Epithelial cell of umbilical artery (primary cell): ENCODE measurements around the gene DIP2B. TPM values are rescaled to one million over a fixed set of nuclear protein-coding genes. Genes with fewer than 3 reads are reported as not detected.

Experiments used
- total RNA-seq: library from RNA; depleted of rRNA; stranded (reverse); fragments of >200 nt; gene quantifications from 2 replicates; pipeline ENCODE4 v1.2.3, GENCODE V29; 2014

Gene DIP2B, protein sequence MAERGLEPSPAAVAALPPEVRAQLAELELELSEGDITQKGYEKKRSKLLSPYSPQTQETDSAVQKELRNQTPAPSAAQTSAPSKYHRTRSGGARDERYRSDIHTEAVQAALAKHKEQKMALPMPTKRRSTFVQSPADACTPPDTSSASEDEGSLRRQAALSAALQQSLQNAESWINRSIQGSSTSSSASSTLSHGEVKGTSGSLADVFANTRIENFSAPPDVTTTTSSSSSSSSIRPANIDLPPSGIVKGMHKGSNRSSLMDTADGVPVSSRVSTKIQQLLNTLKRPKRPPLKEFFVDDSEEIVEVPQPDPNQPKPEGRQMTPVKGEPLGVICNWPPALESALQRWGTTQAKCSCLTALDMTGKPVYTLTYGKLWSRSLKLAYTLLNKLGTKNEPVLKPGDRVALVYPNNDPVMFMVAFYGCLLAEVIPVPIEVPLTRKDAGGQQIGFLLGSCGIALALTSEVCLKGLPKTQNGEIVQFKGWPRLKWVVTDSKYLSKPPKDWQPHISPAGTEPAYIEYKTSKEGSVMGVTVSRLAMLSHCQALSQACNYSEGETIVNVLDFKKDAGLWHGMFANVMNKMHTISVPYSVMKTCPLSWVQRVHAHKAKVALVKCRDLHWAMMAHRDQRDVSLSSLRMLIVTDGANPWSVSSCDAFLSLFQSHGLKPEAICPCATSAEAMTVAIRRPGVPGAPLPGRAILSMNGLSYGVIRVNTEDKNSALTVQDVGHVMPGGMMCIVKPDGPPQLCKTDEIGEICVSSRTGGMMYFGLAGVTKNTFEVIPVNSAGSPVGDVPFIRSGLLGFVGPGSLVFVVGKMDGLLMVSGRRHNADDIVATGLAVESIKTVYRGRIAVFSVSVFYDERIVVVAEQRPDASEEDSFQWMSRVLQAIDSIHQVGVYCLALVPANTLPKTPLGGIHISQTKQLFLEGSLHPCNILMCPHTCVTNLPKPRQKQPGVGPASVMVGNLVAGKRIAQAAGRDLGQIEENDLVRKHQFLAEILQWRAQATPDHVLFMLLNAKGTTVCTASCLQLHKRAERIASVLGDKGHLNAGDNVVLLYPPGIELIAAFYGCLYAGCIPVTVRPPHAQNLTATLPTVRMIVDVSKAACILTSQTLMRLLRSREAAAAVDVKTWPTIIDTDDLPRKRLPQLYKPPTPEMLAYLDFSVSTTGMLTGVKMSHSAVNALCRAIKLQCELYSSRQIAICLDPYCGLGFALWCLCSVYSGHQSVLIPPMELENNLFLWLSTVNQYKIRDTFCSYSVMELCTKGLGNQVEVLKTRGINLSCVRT (N-terminal part only)
- total RNA-seq: 23.1 and 27.7 TPM in 2 replicates

DNA sequence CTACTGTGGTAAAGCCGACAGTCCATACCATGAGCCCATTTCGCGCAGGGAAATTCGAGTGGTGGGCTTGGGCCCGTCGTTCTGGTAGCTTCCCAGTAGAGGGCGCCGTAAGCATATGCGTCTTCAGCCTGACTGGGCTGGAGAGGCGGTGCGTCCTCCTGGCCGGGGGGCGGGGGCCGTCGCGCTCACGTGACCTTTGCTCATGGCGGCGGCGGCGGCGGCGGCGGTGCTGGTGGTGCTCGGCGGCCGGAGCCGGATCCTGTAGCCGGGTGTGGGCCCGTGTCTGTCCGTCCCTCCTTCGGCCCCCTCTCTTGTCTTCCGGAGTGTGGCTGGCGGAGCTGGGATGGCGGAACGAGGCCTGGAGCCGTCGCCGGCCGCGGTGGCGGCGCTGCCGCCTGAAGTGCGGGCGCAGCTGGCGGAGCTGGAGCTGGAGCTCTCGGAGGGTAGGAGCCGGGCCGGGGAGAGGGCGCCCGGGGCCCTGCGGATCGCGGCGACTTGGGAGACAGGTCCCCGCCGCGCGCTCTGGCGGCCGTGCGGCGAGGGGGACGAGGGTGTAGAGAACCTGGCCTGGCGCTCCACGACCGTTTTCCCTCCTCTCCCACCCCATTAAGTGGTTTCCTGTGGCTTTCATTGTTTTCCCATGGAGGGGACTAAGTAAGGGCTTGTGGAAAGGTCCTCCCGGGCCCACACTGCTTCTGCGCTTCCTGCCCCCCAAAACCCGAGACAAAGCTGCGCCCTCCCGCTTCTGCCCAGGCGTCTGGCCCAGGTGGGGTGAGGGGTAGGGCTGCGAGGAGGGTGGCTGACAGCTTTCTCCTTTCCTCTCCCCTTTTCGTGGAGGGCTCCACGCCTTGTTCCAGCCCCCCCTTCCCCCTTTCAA is at the start of gene DIP2B:
DIP2B (plus strand) TSS at position 188 of the 877 bp plus-strand sequence; CDS start at position 344, 156 bp downstream.

DNA sequence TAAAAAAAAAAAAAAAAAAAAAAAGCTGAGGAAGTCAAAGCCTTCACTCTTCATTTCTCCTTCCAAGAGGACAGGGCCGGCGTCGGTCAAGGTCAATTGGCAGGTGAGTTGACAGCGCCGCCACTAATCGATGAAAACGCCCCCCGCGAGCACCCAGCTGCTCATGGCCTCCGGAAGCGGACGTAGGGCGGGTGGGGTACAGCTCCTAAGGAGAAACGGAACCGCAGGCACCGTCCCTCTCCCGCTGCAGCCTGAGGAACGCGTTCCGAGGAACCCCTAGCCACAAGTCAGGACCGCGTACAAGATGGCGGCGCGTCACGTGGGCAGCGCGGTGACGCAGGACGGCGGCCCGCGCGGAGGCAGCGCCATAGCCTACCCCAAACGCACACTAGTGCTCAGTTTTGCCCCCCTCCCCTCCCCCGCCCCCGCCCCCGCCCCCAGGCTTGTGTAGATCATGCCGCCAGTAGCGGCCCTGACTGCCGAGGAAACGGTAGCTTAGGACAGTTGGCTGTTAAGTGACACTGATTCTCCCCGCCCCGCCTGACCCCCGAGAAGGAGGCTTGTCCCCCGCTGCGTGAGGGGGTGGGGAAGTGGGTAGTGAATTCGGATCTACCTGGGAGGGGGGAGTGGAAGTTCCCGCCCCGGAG is 259.0 kb downstream of the DIP2B start, which contains the start of gene ATF1:
ATF1 (plus strand) TSS at position 463 of the 647 bp plus-strand sequence. CDS start 16,045 bp downstream, outside the sequence.

Other genes with a start within 250 kb of the DIP2B start
- gene LIMA1, start 221.5 kb upstream of the DIP2B start, total RNA-seq: 66.6 and 81.5 TPM in 2 replicates
- not detected in 2 replicates for gene FAM186A, start 108.4 kb upstream of the DIP2B start, total RNA-seq
- 34.1 and 61.1 TPM in 2 replicates for gene LARP4, start 104.1 kb upstream of the DIP2B start, total RNA-seq